GM21825 (cell line): ENCODE data around the gene ARFGEF3.

Source experiments
- ATAC-seq: cut with Tn5 transposase; IDR thresholded peaks from one replicate; pipeline ENCODE4 v1.9.1; 2021; ENCODE audit warnings: mild to moderate bottlenecking, moderate library complexity; ENCODE audit not compliant: unreplicated experiment

ARFGEF3 gene

GRCh38 chr6:138386897-138387296, 225.2 kb downstream of the ARFGEF3 start:
- ATAC-seq: no peak

DNA sequence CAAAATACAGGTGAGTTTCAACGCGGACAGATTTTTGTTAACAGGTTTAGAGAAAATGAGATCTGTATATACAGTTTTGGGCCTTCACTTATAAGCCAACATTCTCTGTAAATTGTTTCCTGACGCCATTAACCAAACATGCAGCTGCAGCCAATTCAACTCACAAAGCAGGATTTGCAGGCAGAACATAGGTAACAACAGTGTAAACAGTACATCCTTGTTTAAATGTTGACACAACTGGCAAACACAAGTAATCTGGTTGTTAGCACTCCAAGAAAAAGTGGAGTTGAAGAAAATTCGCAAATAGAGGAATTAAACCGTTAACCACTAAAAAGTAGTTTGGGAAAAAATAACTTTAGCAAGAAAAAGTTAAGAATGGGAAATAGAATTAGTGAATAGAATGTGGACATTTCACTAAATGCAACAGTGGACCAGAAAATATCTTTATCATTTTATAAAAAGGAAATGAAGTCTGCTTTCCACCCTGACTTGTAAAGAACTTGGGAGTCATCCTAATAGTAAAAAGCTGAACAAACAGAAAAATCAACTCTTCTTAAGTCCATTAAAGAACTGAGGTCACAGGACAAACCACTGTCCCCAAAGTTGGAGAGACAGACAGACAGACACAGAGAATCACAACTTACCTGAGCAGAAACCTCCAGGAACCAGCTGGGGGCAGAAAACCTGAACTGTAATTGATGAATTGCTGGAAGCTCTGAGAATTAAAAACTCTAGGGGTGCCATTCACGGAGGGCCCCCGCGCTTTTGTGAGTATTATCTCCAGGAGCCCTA, 226.0 kb downstream of the ARFGEF3 start:
- no peak for ATAC-seq

- ATAC-seq: no peak
Observed at GRCh38 chr6:138389551-138389950, 227.8 kb downstream of the ARFGEF3 start.
